GM12872 (cell line): ENCODE measurements around the gene HOXD11.

Source experiments
- TF ChIP-seq, protein P1 (sequence below): IDR thresholded peaks from 3 replicates; pipeline ENCODE4 v1.5.1; 2011; ENCODE audit warnings: low read depth, mild to moderate bottlenecking, low read length, moderate library complexity; ENCODE audit not compliant: insufficient read depth

HOXD11 gene

DNA sequence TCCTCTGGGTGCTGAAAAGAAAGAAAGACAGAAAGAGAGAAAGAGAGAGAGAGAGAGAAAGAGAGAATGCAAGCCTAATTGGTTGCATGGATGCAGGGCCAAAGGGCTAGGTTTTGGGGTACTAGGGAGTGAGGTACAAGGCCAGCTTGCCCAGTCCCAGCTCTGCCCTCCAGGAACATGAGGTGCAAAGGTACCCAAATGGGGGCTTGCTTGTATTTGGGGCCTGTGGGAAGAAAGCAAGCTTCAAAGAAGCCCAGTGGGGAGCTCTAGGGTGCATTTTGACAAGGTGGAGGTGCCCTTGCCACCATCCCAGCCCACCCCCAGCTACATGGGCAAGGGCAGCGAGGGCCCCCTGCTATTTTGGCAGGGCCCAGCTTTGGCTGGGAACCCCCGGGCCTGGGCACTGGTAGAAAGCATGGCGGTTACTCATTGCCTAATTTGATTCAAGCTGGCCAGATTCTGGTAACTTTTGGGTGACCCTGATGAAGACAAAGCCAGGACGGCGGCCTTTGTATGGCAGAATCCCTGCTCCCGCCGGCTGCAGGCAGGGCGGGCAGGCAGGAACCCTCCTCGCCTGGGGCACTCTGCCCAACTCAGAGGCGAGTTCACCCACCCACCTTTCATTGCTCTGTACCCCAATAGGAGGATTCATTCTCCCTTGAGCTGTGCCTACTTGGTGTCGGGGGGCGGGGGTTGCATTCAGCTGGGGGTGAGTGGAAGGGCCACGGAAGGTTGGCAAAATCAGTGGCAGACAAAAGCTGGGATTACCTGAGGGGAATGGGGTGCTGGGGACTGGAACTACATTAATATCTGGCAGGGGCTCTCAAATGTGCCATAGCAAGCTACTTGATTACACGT lies 43.7 kb downstream of the HOXD11 start:
- TF ChIP-seq, protein P1, sequence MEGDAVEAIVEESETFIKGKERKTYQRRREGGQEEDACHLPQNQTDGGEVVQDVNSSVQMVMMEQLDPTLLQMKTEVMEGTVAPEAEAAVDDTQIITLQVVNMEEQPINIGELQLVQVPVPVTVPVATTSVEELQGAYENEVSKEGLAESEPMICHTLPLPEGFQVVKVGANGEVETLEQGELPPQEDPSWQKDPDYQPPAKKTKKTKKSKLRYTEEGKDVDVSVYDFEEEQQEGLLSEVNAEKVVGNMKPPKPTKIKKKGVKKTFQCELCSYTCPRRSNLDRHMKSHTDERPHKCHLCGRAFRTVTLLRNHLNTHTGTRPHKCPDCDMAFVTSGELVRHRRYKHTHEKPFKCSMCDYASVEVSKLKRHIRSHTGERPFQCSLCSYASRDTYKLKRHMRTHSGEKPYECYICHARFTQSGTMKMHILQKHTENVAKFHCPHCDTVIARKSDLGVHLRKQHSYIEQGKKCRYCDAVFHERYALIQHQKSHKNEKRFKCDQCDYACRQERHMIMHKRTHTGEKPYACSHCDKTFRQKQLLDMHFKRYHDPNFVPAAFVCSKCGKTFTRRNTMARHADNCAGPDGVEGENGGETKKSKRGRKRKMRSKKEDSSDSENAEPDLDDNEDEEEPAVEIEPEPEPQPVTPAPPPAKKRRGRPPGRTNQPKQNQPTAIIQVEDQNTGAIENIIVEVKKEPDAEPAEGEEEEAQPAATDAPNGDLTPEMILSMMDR, result no peak

DNA sequence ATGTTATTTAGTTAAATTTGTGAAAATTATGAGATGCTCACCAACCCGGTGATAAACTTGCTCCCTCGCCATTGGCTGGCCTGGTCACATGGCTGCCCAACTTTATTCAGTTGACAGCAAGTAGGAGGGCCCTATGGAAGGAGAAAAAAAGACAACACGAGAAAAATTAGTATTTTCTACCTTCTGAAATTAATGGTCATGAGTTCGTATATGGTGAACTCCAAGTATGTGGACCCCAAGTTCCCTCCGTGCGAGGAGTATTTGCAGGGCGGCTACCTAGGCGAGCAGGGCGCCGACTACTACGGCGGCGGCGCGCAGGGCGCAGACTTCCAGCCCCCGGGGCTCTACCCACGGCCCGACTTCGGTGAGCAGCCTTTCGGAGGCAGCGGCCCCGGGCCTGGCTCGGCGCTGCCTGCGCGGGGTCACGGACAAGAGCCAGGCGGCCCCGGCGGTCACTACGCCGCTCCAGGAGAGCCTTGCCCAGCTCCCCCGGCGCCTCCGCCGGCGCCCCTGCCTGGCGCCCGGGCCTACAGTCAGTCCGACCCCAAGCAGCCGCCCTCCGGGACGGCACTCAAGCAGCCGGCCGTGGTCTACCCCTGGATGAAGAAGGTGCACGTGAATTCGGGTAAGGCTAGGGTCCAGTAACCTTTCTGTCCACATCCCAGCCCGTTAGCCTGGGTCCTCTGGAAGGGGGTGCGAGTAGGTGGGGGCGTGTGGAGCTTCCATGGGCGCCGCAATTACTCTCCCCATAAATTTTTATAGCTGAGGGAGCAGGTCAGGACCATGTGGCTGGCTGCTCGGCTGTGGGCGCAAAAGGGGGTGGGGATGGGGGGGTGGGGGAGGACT lies 44.6 kb downstream of the HOXD11 start, which contains the start of gene HOXD4:
HOXD4 (plus strand) TSS at position 109 of the 846 bp plus-strand sequence; CDS start at position 193, 84 bp downstream.
- TF ChIP-seq, protein P1, result no peak

DNA sequence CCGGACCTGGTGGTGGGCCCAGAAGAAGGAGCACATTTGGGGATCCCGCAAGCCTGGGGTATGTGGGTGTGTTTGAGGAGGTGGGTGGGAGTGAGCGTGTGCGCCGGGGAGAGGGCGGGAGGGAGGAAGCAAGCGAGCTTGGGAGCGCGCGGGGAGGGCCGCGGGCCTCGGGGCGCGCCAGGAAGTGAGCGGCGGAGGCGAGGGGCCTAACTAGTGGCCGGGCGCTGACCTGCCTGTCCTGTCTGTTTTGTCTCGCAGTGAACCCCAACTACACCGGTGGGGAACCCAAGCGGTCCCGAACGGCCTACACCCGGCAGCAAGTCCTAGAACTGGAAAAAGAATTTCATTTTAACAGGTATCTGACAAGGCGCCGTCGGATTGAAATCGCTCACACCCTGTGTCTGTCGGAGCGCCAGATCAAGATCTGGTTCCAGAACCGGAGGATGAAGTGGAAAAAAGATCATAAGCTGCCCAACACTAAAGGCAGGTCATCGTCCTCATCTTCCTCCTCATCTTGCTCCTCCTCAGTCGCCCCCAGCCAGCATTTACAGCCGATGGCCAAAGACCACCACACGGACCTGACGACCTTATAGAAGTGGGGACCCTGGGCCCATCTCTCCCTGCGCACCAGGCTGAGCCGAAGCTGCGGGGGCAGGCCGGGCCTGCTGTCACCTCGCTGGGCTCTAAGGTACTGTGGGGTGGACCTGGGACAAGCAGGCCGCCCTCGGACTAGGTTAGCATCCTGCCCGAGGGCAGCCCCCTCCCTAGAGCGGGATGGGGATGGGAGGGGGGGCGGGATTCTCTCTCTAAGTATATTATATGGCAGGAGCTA lies 45.5 kb downstream of the HOXD11 start:
- TF ChIP-seq, protein P1, result no peak

DNA sequence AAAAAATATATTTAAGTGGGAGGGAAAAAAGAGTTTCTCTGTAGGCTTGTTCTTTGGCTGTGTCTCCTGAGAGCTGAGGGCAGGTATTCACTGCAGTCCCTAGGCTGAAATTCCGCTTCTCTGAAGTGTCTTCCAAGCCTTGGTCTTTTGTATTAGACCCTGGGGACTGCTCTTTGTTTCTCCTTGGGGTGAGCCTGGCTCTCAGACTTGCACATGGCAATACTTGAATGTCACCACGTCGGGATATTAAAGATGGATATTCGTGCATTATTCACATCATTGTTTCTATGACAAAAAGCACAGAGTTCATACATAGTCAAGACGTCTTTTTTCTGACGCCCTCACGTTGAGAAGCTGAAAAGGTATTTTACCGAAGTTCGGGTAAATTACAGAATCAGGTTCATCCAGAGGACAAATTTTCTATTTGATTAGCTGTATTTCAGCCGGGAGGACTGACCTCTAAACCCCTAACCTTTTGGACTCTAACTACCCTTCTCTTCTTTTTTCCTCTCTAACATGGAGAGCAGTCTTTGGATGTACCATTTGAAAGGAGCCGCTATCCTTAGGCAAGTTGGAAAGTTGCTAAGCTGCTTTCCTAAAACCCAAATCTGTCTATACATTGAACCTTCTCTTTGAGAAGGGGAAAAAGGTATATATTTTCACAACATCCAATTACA lies 47.6 kb downstream of the HOXD11 start:
- TF ChIP-seq, protein P1, result no peak

DNA sequence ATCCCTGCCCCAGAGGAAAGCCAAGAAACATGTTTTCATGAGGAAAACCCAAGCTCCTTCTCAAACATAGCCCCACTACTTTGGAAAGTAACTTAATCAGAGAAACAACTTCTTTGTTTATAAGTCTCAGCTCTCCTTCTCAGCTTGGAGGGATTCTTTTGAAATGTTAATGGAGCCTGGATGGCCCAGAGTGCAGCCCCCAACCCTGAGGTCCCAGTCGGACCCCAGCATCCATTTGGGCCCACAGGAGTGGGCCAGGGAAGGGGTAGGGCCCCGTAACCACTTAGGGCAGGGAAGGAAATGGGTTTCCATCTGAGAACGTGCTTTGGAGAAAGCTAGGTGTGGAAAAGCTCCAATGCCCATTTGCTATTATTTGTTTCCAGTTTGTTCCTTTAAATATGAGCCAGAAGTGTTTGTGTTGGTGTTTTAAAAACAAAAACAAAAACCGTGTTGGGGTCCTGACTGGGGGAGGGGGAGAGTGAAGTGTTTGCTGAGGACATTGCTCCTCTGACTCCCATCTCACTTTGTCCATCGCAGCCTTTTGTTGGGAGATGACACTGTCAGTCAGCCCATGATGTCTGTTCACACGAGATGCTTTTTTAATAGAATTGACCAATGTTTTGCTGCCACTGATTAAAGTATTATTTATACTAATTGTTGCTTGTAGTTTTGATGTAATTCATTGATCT lies 48.4 kb downstream of the HOXD11 start:
- TF ChIP-seq, protein P1, result no peak

DNA sequence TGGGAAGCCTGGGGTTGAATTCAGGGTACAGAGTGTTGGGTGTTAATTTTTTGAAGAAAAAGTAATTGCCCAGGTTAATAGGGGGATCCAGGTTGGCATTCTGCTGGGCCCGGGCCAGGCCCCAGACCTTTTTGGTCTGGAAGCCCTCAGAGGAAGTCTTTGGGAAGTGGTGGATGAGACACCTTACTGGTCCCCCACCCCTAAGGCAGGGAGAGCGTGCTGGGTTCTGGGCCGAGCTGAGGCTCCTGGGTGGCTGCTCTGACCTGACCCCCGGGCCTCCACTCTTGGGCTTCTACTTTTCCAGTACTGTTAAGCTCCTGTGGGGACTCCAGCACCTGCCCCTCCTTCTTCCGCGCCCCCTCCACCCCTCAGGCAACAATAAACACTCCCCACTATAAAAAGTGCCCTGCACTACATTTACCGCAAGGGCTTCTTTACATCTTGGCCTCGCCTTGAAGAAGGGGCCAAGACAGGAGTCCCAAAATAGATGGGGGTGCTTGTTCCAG lies 49.3 kb downstream of the HOXD11 start:
- TF ChIP-seq, protein P1, result no peak
